K562 (cell line): ENCODE results near the gene PHF21B. TPM values are rescaled to one million over a fixed set of nuclear protein-coding genes. Genes with fewer than 3 reads are reported as not detected.
A peak's percentile ranks its signal among the peaks of the same experiment; 100 is the strongest.

Source experiments
- ARID1B ChIP-seq: fragments of 450-650 bp; IDR thresholded peaks from 2 replicates; pipeline ENCODE4 v1.6.1; 2016; ENCODE audit warnings: antibody characterized with exemption, mild to moderate bottlenecking, inconsistent platforms
- BMI1 ChIP-seq: fragments of 150-350 bp; IDR thresholded peaks from 2 replicates; pipeline ENCODE4 v1.6.1; 2014; ENCODE audit warnings: low read length
- C11orf30 ChIP-seq: fragments of 450-650 bp; IDR thresholded peaks from 2 replicates; pipeline ENCODE4 v1.6.1; 2016; ENCODE audit warnings: low read depth, mild to moderate bottlenecking
- MAFK ChIP-seq: IDR thresholded peaks from 2 replicates; pipeline ENCODE4 v1.6.1; 2011; ENCODE audit warnings: low read length, improper control_type of control experiment
- NCOA6 ChIP-seq: fragments of 450-650 bp; IDR thresholded peaks from 2 replicates; pipeline ENCODE4 v1.6.1; 2017; ENCODE audit warnings: mild to moderate bottlenecking
- NFE2L1 ChIP-seq: fragments of 450-650 bp; IDR thresholded peaks from 2 replicates; pipeline ENCODE4 v1.6.1; 2016; ENCODE audit warnings: missing genetic modification characterization, low read depth, mild to moderate bottlenecking, missing compliant biosample characterization, moderate library complexity, borderline replicate concordance
- RBM39 ChIP-seq: fragments of 200-400 bp; formaldehyde crosslinking; optimal IDR thresholded peaks from 2 replicates; pipeline ENCODE3; 2018; ENCODE audit warnings: low read depth, low read length
- SP1 ChIP-seq: sonication (generic); formaldehyde crosslinking; IDR thresholded peaks from 2 replicates; pipeline ENCODE4 v1.8.1; 2022; ENCODE audit warnings: mild to moderate bottlenecking, missing genetic modification reagents
- SRSF9 ChIP-seq: fragments of 200-400 bp; formaldehyde crosslinking; IDR thresholded peaks from 2 replicates; pipeline ENCODE4 v1.6.1; 2017; ENCODE audit warnings: low read depth, low read length, borderline replicate concordance
- TAF7 ChIP-seq: fragments of 450-650 bp; IDR thresholded peaks from 2 replicates; pipeline ENCODE4 v1.6.1; 2016; ENCODE audit warnings: missing genetic modification characterization, missing compliant biosample characterization
- polyA plus RNA-seq, 8 experiments: library from polyadenylated mRNA; depleted of rRNA in 4 of 8; stranded (reverse) in 5 of 8; unstranded in 3 of 8; fragments of >200 nt; fragmentation: Nextera tagmentation in 2 of 8; fragmentation: Illumina TruSeq in 1 of 8; extraction: Ambion mirVana in 2 of 8; extraction: Trizol in 1 of 8; gene quantifications; 2 replicates each; pipeline versions ENCODE4 v1.2.1 to v1.2.3, GENCODE V29; 2011 to 2014; ENCODE audit warnings: inconsistent platforms in 1 of 8, missing spikeins in 1 of 8
- total RNA-seq, 7 experiments: library from RNA; depleted of rRNA in 6 of 7; stranded (reverse); fragments of >200 nt in 6 of 7; fragmentation: Illumina TruSeq in 2 of 7; extraction: Trizol in 2 of 7; gene quantifications; 2 replicates each; pipeline versions ENCODE4 v1.2.1 to v1.2.3, GENCODE V29; 2011 to 2021; ENCODE audit warnings: low replicate concordance in 1 of 7
- TF ChIP-seq, protein P1 (sequence below): fragments of 450-650 bp; IDR thresholded peaks from 2 replicates; pipeline ENCODE4 v1.6.1; 2016
- TF ChIP-seq, protein P2 (sequence below), 2 experiments: IDR thresholded peaks; 2 replicates each; pipeline ENCODE4 v1.6.1; 2011; ENCODE audit warnings: borderline replicate concordance in 1 of 2, control low read depth in 1 of 2, low read depth in 1 of 2, low read length in 1 of 2, mild to moderate bottlenecking in 1 of 2, mixed read lengths in 1 of 2, moderate library complexity in 1 of 2; ENCODE audit not compliant: insufficient read depth in 1 of 2, insufficient read length in 1 of 2, poor library complexity in 1 of 2, severe bottlenecking in 1 of 2; ENCODE audit errors: extremely low read depth in 1 of 2
- TF ChIP-seq, protein P3 (sequence below): sonication (generic); formaldehyde crosslinking; IDR thresholded peaks from 2 replicates; pipeline ENCODE4 v1.4.0; 2020; ENCODE audit warnings: mild to moderate bottlenecking, missing genetic modification reagents

Gene PHF21B
- total and polyA plus RNA-seq, 9 of the 15 experiments (the other 6 are each of a cell fraction or from before 2014, with no cell fraction given), result 0.04 TPM; not detected in 8

DNA sequence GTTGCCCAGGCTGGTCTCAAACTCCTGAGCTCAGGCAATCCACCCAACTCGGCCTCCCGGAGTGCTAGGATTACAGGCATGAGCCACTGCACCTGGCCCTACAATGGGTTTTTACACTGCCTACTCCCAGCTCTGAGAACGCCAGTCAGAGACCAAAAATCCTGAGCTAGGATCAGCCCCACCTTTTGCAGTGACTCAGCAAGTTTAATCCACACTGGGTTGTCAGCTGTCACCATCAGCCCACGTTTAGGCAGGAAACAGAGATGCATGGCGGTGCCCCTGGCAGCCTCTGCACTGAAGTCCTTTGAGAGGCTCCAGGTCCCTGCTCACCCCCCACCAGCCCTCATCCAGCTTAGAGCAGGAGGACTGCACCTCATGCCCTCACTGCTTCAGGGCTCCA lies 139.8 kb downstream of the PHF21B start (continued):
- TF ChIP-seq, protein P1, sequence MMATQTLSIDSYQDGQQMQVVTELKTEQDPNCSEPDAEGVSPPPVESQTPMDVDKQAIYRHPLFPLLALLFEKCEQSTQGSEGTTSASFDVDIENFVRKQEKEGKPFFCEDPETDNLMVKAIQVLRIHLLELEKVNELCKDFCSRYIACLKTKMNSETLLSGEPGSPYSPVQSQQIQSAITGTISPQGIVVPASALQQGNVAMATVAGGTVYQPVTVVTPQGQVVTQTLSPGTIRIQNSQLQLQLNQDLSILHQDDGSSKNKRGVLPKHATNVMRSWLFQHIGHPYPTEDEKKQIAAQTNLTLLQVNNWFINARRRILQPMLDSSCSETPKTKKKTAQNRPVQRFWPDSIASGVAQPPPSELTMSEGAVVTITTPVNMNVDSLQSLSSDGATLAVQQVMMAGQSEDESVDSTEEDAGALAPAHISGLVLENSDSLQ, result peak; percentile 70
- TF ChIP-seq C11orf30, result peak; percentile 94
- peak; percentile 84 for TF ChIP-seq NFE2L1 (tag)
- TF ChIP-seq SRSF9, result no peak
- no peak for TF ChIP-seq NCOA6
- TF ChIP-seq, protein P2, sequence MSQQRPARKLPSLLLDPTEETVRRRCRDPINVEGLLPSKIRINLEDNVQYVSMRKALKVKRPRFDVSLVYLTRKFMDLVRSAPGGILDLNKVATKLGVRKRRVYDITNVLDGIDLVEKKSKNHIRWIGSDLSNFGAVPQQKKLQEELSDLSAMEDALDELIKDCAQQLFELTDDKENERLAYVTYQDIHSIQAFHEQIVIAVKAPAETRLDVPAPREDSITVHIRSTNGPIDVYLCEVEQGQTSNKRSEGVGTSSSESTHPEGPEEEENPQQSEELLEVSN (IDR thresholded peaks at IDR 0.05; ENCODE audit: borderline replicate concordance in 1 of 2, extremely low read depth in 1 of 2, insufficient read depth in 1 of 2, insufficient read length in 1 of 2, low read depth in 1 of 2, low read length in 1 of 2, poor library complexity in 1 of 2, severe bottlenecking in 1 of 2), result peak in 1 of 2 experiments; percentile 21
- no peak for TF ChIP-seq BMI1
- TF ChIP-seq, protein P3, sequence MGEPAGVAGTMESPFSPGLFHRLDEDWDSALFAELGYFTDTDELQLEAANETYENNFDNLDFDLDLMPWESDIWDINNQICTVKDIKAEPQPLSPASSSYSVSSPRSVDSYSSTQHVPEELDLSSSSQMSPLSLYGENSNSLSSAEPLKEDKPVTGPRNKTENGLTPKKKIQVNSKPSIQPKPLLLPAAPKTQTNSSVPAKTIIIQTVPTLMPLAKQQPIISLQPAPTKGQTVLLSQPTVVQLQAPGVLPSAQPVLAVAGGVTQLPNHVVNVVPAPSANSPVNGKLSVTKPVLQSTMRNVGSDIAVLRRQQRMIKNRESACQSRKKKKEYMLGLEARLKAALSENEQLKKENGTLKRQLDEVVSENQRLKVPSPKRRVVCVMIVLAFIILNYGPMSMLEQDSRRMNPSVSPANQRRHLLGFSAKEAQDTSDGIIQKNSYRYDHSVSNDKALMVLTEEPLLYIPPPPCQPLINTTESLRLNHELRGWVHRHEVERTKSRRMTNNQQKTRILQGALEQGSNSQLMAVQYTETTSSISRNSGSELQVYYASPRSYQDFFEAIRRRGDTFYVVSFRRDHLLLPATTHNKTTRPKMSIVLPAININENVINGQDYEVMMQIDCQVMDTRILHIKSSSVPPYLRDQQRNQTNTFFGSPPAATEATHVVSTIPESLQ (CRISPR knock-in tag), result no peak
- TF ChIP-seq SP1, result no peak
- no peak for TF ChIP-seq RBM39
- peak; percentile 35; the same call in 1 of the 2 replicates for TF ChIP-seq ARID1B
- TF ChIP-seq TAF7 (tag), result no peak
- TF ChIP-seq MAFK, result peak; percentile 88
